Measurements from ENCODE around the gene CIRBP.

DNA sequence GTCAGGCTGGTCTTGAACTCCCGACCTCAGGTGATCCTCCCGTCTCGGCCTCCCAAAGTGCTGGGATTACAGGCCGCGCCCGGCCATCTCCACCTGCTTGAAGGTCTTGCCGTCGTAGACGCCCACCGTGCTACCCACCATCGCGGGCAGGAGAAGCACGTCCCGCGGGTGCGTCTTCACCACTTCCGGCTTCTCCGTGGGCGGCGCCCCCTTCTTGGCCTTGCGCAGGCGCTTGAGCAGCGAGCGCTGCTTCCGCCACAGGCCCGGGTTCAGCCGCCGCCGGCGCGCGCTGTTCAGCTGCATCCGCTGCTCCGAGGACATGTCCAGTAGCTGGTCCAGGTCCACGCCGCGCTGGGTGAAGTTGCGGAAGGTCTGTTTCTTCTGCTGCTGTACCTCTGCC, 38.2 kb downstream of the CIRBP start:
- TF ChIP-seq, protein P1, sequence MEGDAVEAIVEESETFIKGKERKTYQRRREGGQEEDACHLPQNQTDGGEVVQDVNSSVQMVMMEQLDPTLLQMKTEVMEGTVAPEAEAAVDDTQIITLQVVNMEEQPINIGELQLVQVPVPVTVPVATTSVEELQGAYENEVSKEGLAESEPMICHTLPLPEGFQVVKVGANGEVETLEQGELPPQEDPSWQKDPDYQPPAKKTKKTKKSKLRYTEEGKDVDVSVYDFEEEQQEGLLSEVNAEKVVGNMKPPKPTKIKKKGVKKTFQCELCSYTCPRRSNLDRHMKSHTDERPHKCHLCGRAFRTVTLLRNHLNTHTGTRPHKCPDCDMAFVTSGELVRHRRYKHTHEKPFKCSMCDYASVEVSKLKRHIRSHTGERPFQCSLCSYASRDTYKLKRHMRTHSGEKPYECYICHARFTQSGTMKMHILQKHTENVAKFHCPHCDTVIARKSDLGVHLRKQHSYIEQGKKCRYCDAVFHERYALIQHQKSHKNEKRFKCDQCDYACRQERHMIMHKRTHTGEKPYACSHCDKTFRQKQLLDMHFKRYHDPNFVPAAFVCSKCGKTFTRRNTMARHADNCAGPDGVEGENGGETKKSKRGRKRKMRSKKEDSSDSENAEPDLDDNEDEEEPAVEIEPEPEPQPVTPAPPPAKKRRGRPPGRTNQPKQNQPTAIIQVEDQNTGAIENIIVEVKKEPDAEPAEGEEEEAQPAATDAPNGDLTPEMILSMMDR (conservative IDR thresholded peaks at IDR 0.05 in 1 of 2, IDR thresholded peaks at IDR 0.05 in 1 of 2; ENCODE audit: low read depth in 1 of 2, low read length in 2 of 2) = no peak
- TF ChIP-seq EZH2 (IDR thresholded peaks at IDR 0.05; ENCODE audit: low read length, missing control alignments) = no peak
